NCI-H524 treated with DMSO at 0.1 percent for 48 hours (cell line): ENCODE measurements around the gene PPP1R1B.
A peak's percentile ranks its signal among the peaks of the same experiment; 100 is the strongest.

Experiments
- DNase-seq: peaks from one replicate; lab custom pipeline; 2025; lab: John Stamatoyannopoulos, UW

PPP1R1B gene

GRCh38 chr17:39667945-39668924 is 41.5 kb downstream of the PPP1R1B start, which contains the start of gene PNMT:
Gene PNMT (plus strand): TSS chr17:39668453. CDS start chr17:39668476, 23 bp downstream.
- DNase-seq: no peak

GRCh38 chr17:39669897-39670735 is 43.4 kb downstream of the PPP1R1B start:
- no peak for DNase-seq

- DNase-seq: no peak
Measured at GRCh38 chr17:39670746-39671145, 44.0 kb downstream of the PPP1R1B start.

GRCh38 chr17:39671651-39672521 is 45.1 kb downstream of the PPP1R1B start:
- DNase-seq: peak; percentile 7

- no peak for DNase-seq
Measured at GRCh38 chr17:39672522-39673334, 46.0 kb downstream of the PPP1R1B start.

GRCh38 chr17:39673335-39674081 is 46.8 kb downstream of the PPP1R1B start:
- no peak for DNase-seq

GRCh38 chr17:39674179-39674578 is 47.4 kb downstream of the PPP1R1B start:
- no peak for DNase-seq

GRCh38 chr17:39674702-39675389 is 48.1 kb downstream of the PPP1R1B start:
- no peak for DNase-seq

- DNase-seq: no peak
Measured at GRCh38 chr17:39675390-39676082, 48.8 kb downstream of the PPP1R1B start.

- peak; percentile 10 for DNase-seq
Measured at GRCh38 chr17:39676198-39676819, 49.6 kb downstream of the PPP1R1B start.

- DNase-seq: no peak
Measured at GRCh38 chr17:39677072-39677471, 50.3 kb downstream of the PPP1R1B start.

- peak; percentile 72 for DNase-seq
Measured at GRCh38 chr17:39677542-39678339, 51.0 kb downstream of the PPP1R1B start.

GRCh38 chr17:39678340-39679116 is 51.8 kb downstream of the PPP1R1B start:
- DNase-seq: no peak

GRCh38 chr17:39679521-39680192 is 52.9 kb downstream of the PPP1R1B start:
- DNase-seq: no peak

- DNase-seq: no peak
Measured at GRCh38 chr17:39683295-39683939, 56.7 kb downstream of the PPP1R1B start.
